ENCODE measurements around the gene SCN3B.
A peak's percentile ranks its signal among the peaks of the same experiment; 100 is the strongest.

The SCN3B gene

DNA sequence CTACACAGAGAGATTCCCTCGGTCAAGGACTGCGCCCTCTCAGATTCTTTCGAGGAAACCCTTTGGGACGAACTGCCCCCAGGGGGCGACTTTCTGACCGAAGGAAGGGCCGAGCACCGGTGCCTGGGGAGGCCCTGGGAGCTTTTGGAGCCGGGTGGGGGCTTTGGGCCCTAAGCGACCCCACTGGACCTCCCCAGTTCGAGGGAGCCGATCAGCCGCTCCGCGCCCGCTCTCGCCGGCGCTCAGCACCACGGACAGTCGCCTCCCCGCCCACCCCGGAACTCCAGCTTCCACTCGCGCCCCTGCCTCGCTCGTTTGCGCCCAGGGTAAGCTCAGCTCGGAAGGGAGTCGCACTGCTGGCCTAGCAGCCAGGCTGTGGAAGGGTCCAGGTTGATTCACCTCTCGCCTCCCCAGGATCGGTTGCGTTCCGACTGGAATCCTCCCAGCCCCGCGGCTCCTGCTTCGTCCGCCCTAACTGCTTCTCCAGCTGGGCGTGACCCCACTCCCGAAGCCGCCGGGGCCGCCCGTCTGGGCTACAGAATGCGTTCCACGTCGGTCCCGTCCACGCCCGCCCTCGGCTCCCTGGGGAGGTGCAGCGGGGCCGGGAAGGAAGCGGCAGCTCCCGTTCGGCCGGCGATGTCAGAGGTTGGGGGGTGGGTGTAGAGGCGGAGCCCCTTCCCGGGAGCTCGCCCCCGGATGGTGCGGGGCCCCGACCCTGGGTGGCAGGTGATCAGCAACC is 428 bp downstream of the SCN3B start:
- DNase-seq (ENCODE audit: low read depth): no peak

DNA sequence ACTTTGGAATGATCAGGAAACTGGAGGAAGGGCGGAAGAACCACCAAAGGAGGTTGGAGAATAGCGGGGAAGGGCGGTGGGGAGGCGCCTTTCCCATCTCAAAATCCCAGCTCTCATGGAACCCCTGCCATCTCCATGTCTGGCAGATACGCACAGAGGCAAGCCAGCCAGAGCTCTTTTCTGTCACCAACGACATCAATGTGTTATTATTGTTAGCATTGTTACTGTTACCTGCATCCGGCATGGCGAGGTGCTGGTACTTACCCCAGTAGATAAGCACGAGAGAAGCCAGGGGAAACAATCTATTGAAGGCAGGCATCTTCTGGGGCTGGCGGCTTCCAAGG is 969 bp downstream of the SCN3B start:
- no peak for DNase-seq (ENCODE audit: low read depth)

- DNase-seq (ENCODE audit: low read depth): no peak
These were observed 1.8 kb downstream of the SCN3B start for GRCh38 chr11:123652599-123652998.

DNA sequence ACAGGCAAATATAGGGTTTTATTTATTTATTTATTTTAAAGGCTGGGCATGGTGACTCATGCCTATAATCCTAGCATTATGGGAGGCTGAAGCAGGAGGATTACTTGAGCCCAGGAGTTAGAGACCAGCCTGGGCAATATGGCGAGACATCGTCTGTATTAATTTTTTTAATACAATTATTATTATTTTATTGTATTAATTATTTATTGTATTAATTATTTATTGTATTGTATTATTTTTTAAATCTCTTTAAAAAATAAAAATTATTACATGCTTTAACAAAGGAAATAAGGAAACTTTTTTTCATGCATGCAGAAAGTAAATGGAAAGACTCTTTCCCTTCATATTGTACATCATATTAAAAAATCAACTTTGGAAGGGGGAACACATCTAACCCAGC is 3.5 kb downstream of the SCN3B start:
- no peak for DNase-seq (ENCODE audit: low read depth)

DNA sequence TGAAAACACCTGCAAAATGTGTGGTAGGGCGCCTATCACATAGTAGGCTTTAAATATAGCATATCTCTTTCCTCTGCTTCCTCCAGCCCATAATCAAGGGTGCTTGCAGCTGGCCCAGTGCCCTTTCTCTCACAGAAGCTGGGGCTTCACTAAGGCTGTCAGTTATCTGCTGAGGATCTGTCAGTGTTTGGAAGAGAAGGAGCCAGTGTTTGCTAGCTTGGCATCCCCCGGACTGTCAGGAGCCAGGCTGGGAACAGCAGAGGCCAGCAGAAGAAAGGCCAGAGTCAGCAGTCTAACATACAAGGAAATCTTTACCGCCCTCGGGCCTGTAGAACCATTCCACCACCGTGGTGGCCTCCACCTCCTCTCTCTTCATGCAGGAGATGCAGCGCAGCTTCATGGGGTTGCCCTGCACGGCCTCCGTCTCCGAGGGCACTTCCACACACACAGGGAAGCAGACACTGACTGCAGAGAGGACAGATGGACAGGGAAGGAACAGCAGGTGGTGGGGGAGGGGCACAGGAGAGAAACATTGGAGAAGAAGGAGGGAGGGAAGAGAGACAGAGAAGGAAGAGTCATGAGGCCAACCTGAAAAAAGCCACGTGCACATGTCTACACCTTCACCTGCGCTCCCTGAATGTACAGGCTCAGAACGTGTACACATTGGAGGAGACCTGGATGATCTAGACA is 9.0 kb downstream of the SCN3B start:
- no peak for DNase-seq (ENCODE audit: low read depth)

GRCh38 chr11:123642435-123642834 is 12.0 kb downstream of the SCN3B start:
- DNase-seq (ENCODE audit: low read depth): no peak

DNA sequence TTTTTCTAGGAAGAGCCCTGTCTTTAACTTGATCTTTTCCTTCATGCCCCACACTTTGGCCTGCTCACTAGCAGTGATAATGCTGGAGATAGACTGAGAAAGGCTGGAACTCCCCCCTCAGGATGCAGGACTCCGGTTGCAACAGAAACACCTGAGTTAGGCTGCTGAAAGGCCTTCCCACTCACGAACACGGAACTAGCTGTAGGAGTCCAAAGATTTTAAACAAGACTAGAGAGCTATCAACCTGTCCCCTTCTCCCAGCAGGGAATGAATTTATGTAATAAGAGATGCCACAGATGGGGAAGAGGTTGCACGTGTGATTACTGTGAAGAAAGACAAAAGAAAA is 13.0 kb downstream of the SCN3B start:
- DNase-seq (ENCODE audit: low read depth): no peak

GRCh38 chr11:123640677-123641494 is 13.5 kb downstream of the SCN3B start:
- peak; percentile 3 for DNase-seq (ENCODE audit: low read depth)

DNA sequence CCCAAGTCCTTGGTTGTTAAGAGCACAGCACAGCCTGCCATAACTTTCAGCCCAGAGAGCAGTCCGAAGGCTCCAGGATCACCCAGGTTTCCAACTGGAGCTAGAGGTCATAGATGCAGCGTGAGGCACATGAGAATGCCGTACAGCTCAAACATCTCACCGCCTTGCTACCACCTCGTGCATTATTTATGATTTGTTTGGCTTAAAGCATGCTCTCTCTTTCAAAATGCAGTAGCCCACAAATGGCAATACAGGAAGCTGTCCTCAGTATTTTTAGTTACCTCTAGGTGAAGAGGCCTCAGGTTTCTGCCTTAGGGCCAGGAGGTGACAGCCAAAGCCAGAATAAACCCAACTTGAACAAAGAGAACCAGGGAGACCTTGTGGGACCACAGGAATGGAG is 14.4 kb downstream of the SCN3B start:
- DNase-seq (ENCODE audit: low read depth): no peak

GRCh38 chr11:123630126-123630608 is 24.3 kb downstream of the SCN3B start:
- no peak for DNase-seq (ENCODE audit: low read depth)

GRCh38 chr11:123628936-123629683 is 25.3 kb downstream of the SCN3B start:
- DNase-seq (ENCODE audit: low read depth): no peak

DNA sequence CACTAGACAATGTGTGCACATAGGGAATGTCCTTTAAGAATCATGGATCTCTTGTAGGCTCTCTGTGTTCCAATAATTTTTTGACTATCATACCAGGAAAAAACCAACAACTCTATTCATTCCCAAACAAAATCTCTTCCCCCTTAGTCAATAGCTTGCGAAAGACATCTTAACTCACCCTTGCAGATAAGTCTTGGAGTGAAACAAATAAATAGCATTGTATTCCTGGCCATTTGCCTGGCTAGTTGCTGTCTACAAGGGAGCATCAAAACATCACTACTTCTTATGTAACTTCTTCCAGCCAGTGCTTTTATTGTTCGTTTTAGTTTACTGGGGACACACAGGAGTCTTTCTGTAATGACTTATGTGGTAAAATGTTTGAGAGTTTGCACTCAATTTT is 29.4 kb downstream of the SCN3B start:
- DNase-seq (ENCODE audit: low read depth): no peak

DNA sequence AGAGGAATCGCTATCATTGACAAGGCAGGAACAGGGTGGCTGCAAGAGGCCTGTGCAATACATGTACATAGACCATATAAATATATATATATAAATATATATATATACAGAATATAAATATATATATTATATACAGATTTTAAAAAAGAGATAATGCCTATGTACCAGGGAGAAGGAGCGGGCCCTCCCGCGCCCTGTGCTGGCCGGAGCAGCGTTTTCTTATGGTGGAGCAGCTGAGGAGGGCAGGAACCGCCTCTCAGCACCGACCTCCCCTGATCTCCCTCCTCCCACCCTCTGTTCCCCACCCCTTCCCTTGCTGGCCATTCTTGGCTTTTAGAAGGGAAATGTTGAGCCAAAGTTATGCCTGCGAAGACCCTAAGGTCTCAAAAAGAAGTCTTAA is 31.8 kb downstream of the SCN3B start:
- no peak for DNase-seq (ENCODE audit: low read depth)

GRCh38 chr11:123616505-123617198 is 37.8 kb downstream of the SCN3B start:
- no peak for DNase-seq (ENCODE audit: low read depth)

DNA sequence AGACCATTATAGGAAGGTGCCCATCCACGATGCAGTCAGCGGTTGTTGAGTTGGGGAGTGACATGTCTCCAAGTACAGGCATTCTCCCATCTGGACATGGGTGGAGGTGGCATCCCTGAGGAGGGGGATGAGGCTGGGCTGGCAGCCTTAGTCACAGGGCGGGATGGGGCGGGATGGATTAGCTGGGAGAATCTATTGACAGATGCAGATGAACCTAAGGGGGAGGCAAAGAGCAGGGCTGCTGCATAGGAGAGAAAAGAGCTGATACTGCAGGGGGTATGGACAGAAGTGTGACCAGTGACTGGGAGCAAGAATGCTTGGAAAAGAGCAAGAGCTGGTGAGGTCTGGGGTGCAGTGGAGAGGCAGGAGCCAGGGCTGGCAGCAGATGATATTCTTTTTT is 42.7 kb downstream of the SCN3B start:
- DNase-seq (ENCODE audit: low read depth): no peak

DNA sequence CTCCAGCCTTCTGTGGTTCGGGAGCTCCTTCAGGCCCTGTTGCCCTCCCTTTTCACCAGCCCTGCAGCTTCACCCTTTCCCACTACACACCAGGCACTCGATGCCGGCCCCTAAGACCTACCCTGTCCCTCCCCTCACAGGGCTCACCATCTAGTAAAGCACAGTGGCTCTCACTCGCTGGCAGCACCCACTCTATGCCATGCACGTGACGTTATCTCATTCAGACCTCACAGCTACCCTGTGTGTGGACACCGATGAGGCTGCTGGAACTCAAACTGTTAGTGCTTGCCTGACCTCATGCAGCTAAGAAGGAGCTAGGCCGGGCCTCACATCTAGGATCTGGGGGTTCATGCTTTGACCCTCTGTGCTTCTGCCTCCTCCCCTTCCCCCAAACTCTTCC is 45.5 kb downstream of the SCN3B start:
- no peak for DNase-seq (ENCODE audit: low read depth)

- DNase-seq (ENCODE audit: low read depth): no peak
These were observed 46.1 kb downstream of the SCN3B start for GRCh38 chr11:123608371-123608770.

GRCh38 chr11:123607781-123608180 is 46.6 kb downstream of the SCN3B start:
- DNase-seq (ENCODE audit: low read depth): no peak

DNA sequence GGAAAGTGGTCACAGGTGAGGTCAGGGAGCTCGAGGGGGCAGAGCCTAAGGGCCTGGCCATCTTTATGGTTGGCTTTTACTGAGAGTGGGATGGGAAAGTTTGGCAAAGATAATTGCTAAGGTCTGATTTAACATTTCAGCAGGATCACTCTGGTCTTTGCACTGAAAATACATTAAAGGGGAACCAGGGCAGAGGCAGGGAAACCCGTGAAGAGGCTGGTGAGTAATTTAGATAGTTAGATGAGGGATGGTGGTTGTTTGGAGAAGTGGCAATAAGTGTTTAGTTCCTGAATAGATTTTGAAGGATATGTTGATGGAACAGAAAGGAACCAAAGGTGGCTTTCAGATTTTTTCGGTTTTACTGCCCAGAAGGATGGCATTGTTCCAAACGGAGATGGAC is 50.8 kb downstream of the SCN3B start:
- no peak for DNase-seq (ENCODE audit: low read depth)

- no peak for DNase-seq (ENCODE audit: low read depth)
These were observed 52.7 kb downstream of the SCN3B start for GRCh38 chr11:123601743-123602142.

DNA sequence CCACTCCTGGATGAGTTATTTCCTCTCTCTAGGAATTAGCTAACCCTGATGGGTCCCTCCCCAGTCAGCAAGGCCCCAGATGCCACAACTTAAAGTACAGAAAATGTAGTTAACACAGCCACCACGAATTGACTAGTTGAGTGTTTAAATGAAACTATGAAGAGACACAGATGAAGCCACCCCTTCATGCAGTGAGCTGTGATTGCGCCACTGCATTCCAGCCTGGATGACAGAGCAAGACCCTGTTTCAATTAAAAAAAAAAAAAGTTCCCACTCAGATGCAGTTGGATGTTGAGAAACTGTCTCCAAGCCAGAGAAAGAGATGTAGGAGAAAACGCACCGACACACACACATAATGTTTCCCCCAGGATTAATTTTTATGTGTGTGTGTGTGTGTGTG is 53.3 kb downstream of the SCN3B start:
- no peak for DNase-seq (ENCODE audit: low read depth)

- DNase-seq (ENCODE audit: low read depth): no peak
These were observed 56.6 kb downstream of the SCN3B start for GRCh38 chr11:123597859-123598258.
